Endodermal cell (in vitro differentiated cells): Measurements from ENCODE around the gene TTLL1. TPM values are rescaled to one million over a fixed set of nuclear protein-coding genes. Genes with fewer than 3 reads are reported as not detected.

Source experiments
- DNase-seq: peaks from one replicate; pipeline ENCODE4 v3.0.0-alpha.2; 2017
- H3K27ac ChIP-seq: 2 replicates; pipeline ENCODE4 v1.5.1; 2013; ENCODE audit warnings: mild to moderate bottlenecking, low read depth, low read length, moderate library complexity
- H3K27me3 ChIP-seq: 2 replicates; pipeline ENCODE4 v1.6.1; 2013; ENCODE audit warnings: mild to moderate bottlenecking, low read length, moderate library complexity; ENCODE audit not compliant: insufficient read depth, control insufficient read depth, poor library complexity, severe bottlenecking
- H3K36me3 ChIP-seq: 2 replicates; pipeline ENCODE4 v1.7.0; 2013; ENCODE audit warnings: mild to moderate bottlenecking, low read length, moderate library complexity; ENCODE audit not compliant: control insufficient read depth, insufficient read depth
- H3K4me1 ChIP-seq: one replicate; pipeline ENCODE4 v1.7.0; 2013; ENCODE audit warnings: low read length; ENCODE audit not compliant: control insufficient read depth, insufficient read depth
- H3K4me3 ChIP-seq: 2 replicates; pipeline ENCODE4 v1.5.1; 2013; ENCODE audit warnings: mild to moderate bottlenecking, low read length, moderate library complexity
- H3K9ac ChIP-seq: 2 replicates; pipeline ENCODE4 v1.6.1; 2013; ENCODE audit warnings: mild to moderate bottlenecking, low read length, moderate library complexity; ENCODE audit not compliant: poor library complexity, severe bottlenecking; ENCODE audit errors: extremely low read depth
- H3K9me3 ChIP-seq: 2 replicates; pipeline ENCODE4 v1.6.1; 2013; ENCODE audit warnings: mild to moderate bottlenecking, low read length, moderate library complexity; ENCODE audit not compliant: control insufficient read depth
- H3K27ac Mint-ChIP-seq: 2 replicates; pipeline ENCODE4 v1.8.0; 2020; ENCODE audit warnings: mixed read lengths
- H3K27me3 Mint-ChIP-seq: 2 replicates; pipeline ENCODE4 v1.8.0; 2021; ENCODE audit warnings: mild to moderate bottlenecking, mixed read lengths; ENCODE audit not compliant: insufficient read depth
- H3K36me3 Mint-ChIP-seq: 2 replicates; pipeline ENCODE4 v1.8.0; 2020; ENCODE audit warnings: low read depth, mixed read lengths
- H3K4me1 Mint-ChIP-seq: 2 replicates; pipeline ENCODE4 v1.8.0; 2020; ENCODE audit warnings: mixed read lengths
- H3K4me3 Mint-ChIP-seq: 2 replicates; pipeline ENCODE4 v1.8.0; 2020; ENCODE audit warnings: mild to moderate bottlenecking, moderate library complexity, mixed read lengths
- H3K9me3 Mint-ChIP-seq: 2 replicates; pipeline ENCODE4 v1.8.0; 2020; ENCODE audit warnings: mild to moderate bottlenecking, mixed read lengths
- WGBS, 2 experiments: methylation state at CpG; one replicate each; pipeline versions ENCODE4 v1.1.5 to v1.1.7; 2013; ENCODE audit warnings: missing lambda C conversion rate in 2 of 2, mixed read lengths in 1 of 2; ENCODE audit not compliant: insufficient coverage in 1 of 2, insufficient read length in 1 of 2; 5-methylcytosine and 5-hydroxymethylcytosine counted together
- total RNA-seq, 2 donors: library from RNA; stranded (reverse); fragmentation: NEBNext Ultra II Directional in 1 of 2; extraction: Animal tissue kit (Norgen Biotek cat#: 25700) in 1 of 2; gene quantifications; 2 replicates in 1 of 2; 3 replicates in 1 of 2; pipeline ENCODE4 v1.2.1, GENCODE V29; 2021
- TF ChIP-seq, protein P1 (sequence below): fragments of 200-600 bp; sonication (generic); conservative IDR thresholded peaks from 2 replicates; pipeline ENCODE4 v1.5.0; 2021; ENCODE audit warnings: antibody characterized with exemption, mild to moderate bottlenecking

TTLL1 gene
- total RNA-seq, 2 donors from 2014 or later: 6.9 to 10.4 TPM

GRCh38 chr22:42992886-42993479 is 96.2 kb downstream of the TTLL1 start:
- 91 to 100% methylated on average over 4 to 8 of the region's 9 CpGs for WGBS, 2 experiments
- H3K4me3 Mint-ChIP-seq: no peak overlapping the region
- peaks cover 25% of the 10 kb centered on the region for H3K36me3 ChIP-seq
- no peak overlapping the region for H3K9ac ChIP-seq
- H3K36me3 Mint-ChIP-seq: peaks cover 20% of the 10 kb centered on the region
- H3K9me3 ChIP-seq: no peaks in the 10 kb centered on the region
- no peaks in the 10 kb centered on the region for H3K27me3 ChIP-seq
- H3K9me3 Mint-ChIP-seq: no peaks in the 10 kb centered on the region
- H3K27ac Mint-ChIP-seq: no peak overlapping the region
- no peak overlapping the region for H3K27ac ChIP-seq
- DNase-seq: no peak
- no peaks in the 10 kb centered on the region for H3K27me3 Mint-ChIP-seq
- H3K4me1 ChIP-seq: no peaks in the 10 kb centered on the region
- H3K4me1 Mint-ChIP-seq: peaks cover 22% of the 10 kb centered on the region
- TF ChIP-seq, protein P1, sequence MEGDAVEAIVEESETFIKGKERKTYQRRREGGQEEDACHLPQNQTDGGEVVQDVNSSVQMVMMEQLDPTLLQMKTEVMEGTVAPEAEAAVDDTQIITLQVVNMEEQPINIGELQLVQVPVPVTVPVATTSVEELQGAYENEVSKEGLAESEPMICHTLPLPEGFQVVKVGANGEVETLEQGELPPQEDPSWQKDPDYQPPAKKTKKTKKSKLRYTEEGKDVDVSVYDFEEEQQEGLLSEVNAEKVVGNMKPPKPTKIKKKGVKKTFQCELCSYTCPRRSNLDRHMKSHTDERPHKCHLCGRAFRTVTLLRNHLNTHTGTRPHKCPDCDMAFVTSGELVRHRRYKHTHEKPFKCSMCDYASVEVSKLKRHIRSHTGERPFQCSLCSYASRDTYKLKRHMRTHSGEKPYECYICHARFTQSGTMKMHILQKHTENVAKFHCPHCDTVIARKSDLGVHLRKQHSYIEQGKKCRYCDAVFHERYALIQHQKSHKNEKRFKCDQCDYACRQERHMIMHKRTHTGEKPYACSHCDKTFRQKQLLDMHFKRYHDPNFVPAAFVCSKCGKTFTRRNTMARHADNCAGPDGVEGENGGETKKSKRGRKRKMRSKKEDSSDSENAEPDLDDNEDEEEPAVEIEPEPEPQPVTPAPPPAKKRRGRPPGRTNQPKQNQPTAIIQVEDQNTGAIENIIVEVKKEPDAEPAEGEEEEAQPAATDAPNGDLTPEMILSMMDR: no peak
- no peak overlapping the region for H3K4me3 ChIP-seq

- H3K4me3 Mint-ChIP-seq: no peak overlapping the region
- no peaks in the 10 kb centered on the region for H3K9me3 Mint-ChIP-seq
- WGBS, 2 experiments: 92 to 100% methylated on average over 3 of the region's 3 CpGs
These were observed 97.1 kb downstream of the TTLL1 start for GRCh38 chr22:42992092-42992491.

GRCh38 chr22:42991010-42991651 is 98.1 kb downstream of the TTLL1 start:
- TF ChIP-seq, protein P1: no peak
- H3K9ac ChIP-seq: no peak overlapping the region
- WGBS, 2 experiments: 70 to 80% methylated on average over 2 to 5 of the region's 5 CpGs
- H3K9me3 Mint-ChIP-seq: no peaks in the 10 kb centered on the region
- no peak overlapping the region for H3K27ac ChIP-seq
- peaks cover 19% of the 10 kb centered on the region for H3K36me3 Mint-ChIP-seq
- peaks cover 28% of the 10 kb centered on the region for H3K36me3 ChIP-seq
- no peak overlapping the region for H3K4me3 ChIP-seq
- H3K27me3 ChIP-seq: no peaks in the 10 kb centered on the region
- H3K4me3 Mint-ChIP-seq: no peak overlapping the region
- H3K27me3 Mint-ChIP-seq: no peaks in the 10 kb centered on the region
- H3K9me3 ChIP-seq: no peaks in the 10 kb centered on the region
- peaks cover 30% of the 10 kb centered on the region for H3K4me1 Mint-ChIP-seq
- no peak for DNase-seq
- H3K4me1 ChIP-seq: peaks cover 4% of the 10 kb centered on the region
- H3K27ac Mint-ChIP-seq: no peak overlapping the region

More at GRCh38 chr22:42992092-42992491, 97.1 kb downstream of the TTLL1 start:
- Histone ChIP-seq H3K27me3 (no peaks in the 10 kb centered on the region), H3K36me3 (peaks cover 28% of the 10 kb centered on the region), H3K27ac (no peak overlapping the region), H3K4me1 (peaks cover under 1% of the 10 kb centered on the region), H3K4me3 (no peak overlapping the region), H3K9ac (no peak overlapping the region), H3K9me3 (no peaks in the 10 kb centered on the region)
- H3K36me3 Mint-ChIP-seq: peaks cover 19% of the 10 kb centered on the region
- no peak for DNase-seq
- no peaks in the 10 kb centered on the region for H3K27me3 Mint-ChIP-seq
- TF ChIP-seq, protein P1: no peak
- no peak overlapping the region for H3K27ac Mint-ChIP-seq
- H3K4me1 Mint-ChIP-seq: peaks cover 20% of the 10 kb centered on the region
